ENCODE measurements around the gene ETS2. TPM values are rescaled to one million over a fixed set of nuclear protein-coding genes. Genes with fewer than 3 reads are reported as not detected.

Gene ETS2
- total RNA-seq, 1 experiment from 2014 or later = 20.4 TPM

DNA sequence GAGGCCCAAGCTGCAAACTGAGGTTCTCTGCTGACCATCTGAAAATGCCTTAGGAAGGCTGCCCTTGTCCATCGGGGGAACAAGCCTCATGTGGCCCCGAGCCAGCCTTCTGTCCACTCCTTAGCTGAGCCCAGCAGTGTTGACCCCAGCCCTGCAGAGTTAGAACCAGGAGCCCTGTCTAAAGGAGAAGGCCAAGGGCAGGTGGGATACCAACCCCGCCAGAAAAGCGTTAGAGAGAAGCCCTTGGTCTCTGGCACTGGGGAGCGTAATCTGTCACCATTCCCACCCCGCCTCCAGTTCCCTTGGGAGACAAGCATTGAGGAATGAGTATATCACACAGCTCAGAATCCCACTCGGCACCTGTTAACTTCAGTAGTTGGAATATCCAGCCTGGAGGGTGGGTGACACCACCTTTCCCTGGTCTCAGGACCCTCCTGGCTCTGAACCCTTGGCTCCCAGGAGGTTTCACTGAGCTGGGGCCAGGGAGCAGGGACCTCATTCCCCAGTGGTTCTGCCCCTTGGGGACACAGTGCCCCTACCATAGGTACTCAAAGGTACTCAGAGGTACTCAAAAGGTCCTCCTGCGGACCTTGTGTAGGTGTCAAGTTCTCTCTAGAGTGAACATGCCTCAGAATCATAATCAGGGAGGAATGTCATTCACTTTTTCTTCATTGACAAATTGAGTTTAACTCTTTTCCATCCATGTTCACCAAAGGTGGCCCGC lies 16.4 kb downstream of the ETS2 start:
- peaks cover 70% of the 10 kb centered on the region for H3K36me3 Mint-ChIP-seq (ENCODE audit: insufficient read depth, unreplicated experiment)
- Histone ChIP-seq H3K36me3 (ENCODE audit: control insufficient read depth, insufficient read depth, low read length) (peaks cover 18% of the 10 kb centered on the region), H3K4me1 (peaks cover 15% of the 10 kb centered on the region), H3K27me3 (replicated peaks; ENCODE audit: control insufficient read depth, insufficient read depth, low read length) (no peaks in the 10 kb centered on the region), H3K9me3 (no peaks in the 10 kb centered on the region), H3K4me3 (ENCODE audit: low read depth, low read length) (no peak overlapping the region)
- no peaks in the 10 kb centered on the region for H3K4me1 Mint-ChIP-seq (ENCODE audit: low read depth, unreplicated experiment)
- intact Hi-C loops (cut with micrococcal nuclease; ENCODE audit: unreplicated experiment) = loop anchor here (2.0 kb wide), 1 partner anchor 15 kb away; no protein-coding TSS in a partner anchor
- TF ChIP-seq, protein P1, sequence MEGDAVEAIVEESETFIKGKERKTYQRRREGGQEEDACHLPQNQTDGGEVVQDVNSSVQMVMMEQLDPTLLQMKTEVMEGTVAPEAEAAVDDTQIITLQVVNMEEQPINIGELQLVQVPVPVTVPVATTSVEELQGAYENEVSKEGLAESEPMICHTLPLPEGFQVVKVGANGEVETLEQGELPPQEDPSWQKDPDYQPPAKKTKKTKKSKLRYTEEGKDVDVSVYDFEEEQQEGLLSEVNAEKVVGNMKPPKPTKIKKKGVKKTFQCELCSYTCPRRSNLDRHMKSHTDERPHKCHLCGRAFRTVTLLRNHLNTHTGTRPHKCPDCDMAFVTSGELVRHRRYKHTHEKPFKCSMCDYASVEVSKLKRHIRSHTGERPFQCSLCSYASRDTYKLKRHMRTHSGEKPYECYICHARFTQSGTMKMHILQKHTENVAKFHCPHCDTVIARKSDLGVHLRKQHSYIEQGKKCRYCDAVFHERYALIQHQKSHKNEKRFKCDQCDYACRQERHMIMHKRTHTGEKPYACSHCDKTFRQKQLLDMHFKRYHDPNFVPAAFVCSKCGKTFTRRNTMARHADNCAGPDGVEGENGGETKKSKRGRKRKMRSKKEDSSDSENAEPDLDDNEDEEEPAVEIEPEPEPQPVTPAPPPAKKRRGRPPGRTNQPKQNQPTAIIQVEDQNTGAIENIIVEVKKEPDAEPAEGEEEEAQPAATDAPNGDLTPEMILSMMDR (IDR thresholded peaks at IDR 0.05; ENCODE audit: insufficient read depth in 1 of 2, low read depth in 1 of 2, low read length in 1 of 2, severe bottlenecking in 1 of 2, unreplicated experiment in 1 of 2) = no peak
- ChIA-PET CTCF (no interaction called here), POLR2A (no interaction called here)
- H3K27ac Mint-ChIP-seq (ENCODE audit: unreplicated experiment) = no peak overlapping the region
- H3K4me3 Mint-ChIP-seq (ENCODE audit: unreplicated experiment) = no peak overlapping the region
- no peaks in the 10 kb centered on the region for H3K27me3 Mint-ChIP-seq (ENCODE audit: insufficient read depth, unreplicated experiment)
- no TSS peak for BruUV-seq (replicated peaks)
- H3K9me3 Mint-ChIP-seq (ENCODE audit: unreplicated experiment) = no peaks in the 10 kb centered on the region
- DNase-seq = no peak

DNA sequence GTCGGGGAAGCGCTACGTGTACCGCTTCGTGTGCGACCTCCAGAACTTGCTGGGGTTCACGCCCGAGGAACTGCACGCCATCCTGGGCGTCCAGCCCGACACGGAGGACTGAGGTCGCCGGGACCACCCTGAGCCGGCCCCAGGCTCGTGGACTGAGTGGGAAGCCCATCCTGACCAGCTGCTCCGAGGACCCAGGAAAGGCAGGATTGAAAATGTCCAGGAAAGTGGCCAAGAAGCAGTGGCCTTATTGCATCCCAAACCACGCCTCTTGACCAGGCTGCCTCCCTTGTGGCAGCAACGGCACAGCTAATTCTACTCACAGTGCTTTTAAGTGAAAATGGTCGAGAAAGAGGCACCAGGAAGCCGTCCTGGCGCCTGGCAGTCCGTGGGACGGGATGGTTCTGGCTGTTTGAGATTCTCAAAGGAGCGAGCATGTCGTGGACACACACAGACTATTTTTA lies 17.1 kb downstream of the ETS2 start:
- peaks cover 15% of the 10 kb centered on the region for H3K4me1 ChIP-seq
- intact Hi-C loops (cut with micrococcal nuclease; ENCODE audit: unreplicated experiment) = no loop called here
- peaks cover 16% of the 10 kb centered on the region for H3K36me3 ChIP-seq (ENCODE audit: control insufficient read depth, insufficient read depth, low read length)
- ChIA-PET CTCF (no interaction called here), POLR2A (no interaction called here)
- TF ChIP-seq, protein P1 (IDR thresholded peaks at IDR 0.05; ENCODE audit: insufficient read depth in 1 of 2, low read depth in 1 of 2, low read length in 1 of 2, severe bottlenecking in 1 of 2, unreplicated experiment in 1 of 2) = no peak
- no peak overlapping the region for H3K4me3 ChIP-seq (ENCODE audit: low read depth, low read length)
- Mint-ChIP-seq H3K9me3 (ENCODE audit: unreplicated experiment) (no peaks in the 10 kb centered on the region), H3K4me1 (ENCODE audit: low read depth, unreplicated experiment) (no peaks in the 10 kb centered on the region), H3K27ac (ENCODE audit: unreplicated experiment) (no peak overlapping the region), H3K27me3 (ENCODE audit: insufficient read depth, unreplicated experiment) (no peaks in the 10 kb centered on the region), H3K36me3 (ENCODE audit: insufficient read depth, unreplicated experiment) (peaks cover 64% of the 10 kb centered on the region), H3K4me3 (ENCODE audit: unreplicated experiment) (no peak overlapping the region)
- no TSS peak for BruUV-seq (replicated peaks)
- no peaks in the 10 kb centered on the region for H3K27me3 ChIP-seq (replicated peaks; ENCODE audit: control insufficient read depth, insufficient read depth, low read length)
- no peaks in the 10 kb centered on the region for H3K9me3 ChIP-seq
- DNase-seq = no peak

DNA sequence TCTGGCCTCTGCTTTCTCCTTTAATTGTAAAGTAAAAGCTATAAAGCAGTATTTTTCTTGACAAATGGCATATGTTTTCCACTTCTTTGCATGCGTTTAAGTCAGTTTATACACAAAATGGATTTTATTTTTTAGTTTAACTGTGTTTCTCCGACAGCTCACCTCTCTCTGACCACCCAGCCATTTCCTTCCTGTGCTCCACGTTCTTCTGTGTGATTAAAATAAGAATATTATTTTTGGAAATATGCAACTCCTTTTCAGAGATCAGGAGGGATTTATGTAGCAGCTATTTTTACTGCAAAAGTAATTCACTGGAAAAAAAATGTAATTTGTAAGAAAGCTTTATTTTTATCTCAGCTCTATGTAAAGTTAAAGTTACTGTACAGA lies 18.0 kb downstream of the ETS2 start:
- Mint-ChIP-seq H3K27me3 (ENCODE audit: insufficient read depth, unreplicated experiment) (no peaks in the 10 kb centered on the region), H3K4me3 (ENCODE audit: unreplicated experiment) (no peak overlapping the region), H3K27ac (ENCODE audit: unreplicated experiment) (no peak overlapping the region), H3K4me1 (ENCODE audit: low read depth, unreplicated experiment) (no peaks in the 10 kb centered on the region), H3K9me3 (ENCODE audit: unreplicated experiment) (no peaks in the 10 kb centered on the region), H3K36me3 (ENCODE audit: insufficient read depth, unreplicated experiment) (peaks cover 54% of the 10 kb centered on the region)
- Histone ChIP-seq H3K9me3 (no peaks in the 10 kb centered on the region), H3K4me3 (ENCODE audit: low read depth, low read length) (no peak overlapping the region), H3K4me1 (peaks cover 15% of the 10 kb centered on the region), H3K27me3 (replicated peaks; ENCODE audit: control insufficient read depth, insufficient read depth, low read length) (no peaks in the 10 kb centered on the region), H3K36me3 (ENCODE audit: control insufficient read depth, insufficient read depth, low read length) (peaks cover 10% of the 10 kb centered on the region)
- no TSS peak for BruUV-seq (replicated peaks)
- intact Hi-C loops (cut with micrococcal nuclease; ENCODE audit: unreplicated experiment) = no loop called here
- CTCF ChIA-PET = no interaction called here
- DNase-seq = no peak
- POLR2A ChIA-PET = no interaction called here
- TF ChIP-seq, protein P1 (IDR thresholded peaks at IDR 0.05; ENCODE audit: insufficient read depth in 1 of 2, low read depth in 1 of 2, low read length in 1 of 2, severe bottlenecking in 1 of 2, unreplicated experiment in 1 of 2) = no peak

Measured in Caco-2 (cell line).